Measurements from ENCODE around the gene CCNL2. TPM values are rescaled to one million over a fixed set of nuclear protein-coding genes. Genes with fewer than 3 reads are reported as not detected.

The CCNL2 gene
- total RNA-seq, 1 experiment from 2014 or later = 196 TPM

DNA sequence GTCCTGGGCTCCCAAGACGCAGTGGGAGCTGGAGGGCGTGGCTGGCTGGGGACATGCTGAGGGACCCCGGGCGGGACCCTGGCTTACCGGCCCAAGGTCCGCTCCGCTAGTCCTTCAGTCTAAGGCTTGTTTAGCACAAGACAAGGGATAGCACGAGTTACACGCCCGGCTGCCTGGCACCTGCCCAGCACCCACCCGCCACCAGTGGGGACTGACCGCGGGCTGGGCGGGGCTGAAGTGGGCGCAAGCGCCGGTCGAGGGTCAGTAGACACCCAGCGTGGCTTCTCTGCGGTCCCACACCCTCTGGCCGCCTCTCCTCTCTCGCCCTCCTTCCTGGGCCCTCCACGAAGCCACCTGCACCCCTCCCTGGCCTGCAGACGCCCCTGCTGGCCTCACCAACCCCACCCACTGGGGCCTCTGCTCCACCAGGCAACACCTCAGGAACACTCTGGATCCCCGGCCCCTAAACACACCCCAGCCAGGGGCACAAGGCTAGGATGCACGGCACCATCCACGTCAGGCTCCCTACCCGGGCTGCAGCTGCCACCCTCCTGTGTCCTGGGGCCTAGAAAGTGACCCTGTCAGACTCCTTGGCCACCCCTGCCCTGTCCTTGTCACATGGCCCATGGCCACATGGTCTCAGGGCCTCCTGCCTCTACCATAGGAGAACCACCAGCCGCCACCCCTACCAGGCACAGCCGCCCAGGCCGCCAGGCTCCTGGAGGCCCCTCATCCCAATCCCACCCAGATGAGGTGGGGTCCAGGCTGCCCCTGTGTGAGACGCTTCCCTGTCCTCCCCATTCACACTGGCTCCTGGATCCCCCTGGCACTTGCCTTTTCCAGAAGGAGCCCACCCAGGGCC is 62.0 kb downstream of the CCNL2 start:
- Histone ChIP-seq H3K4me3 (no peak overlapping the region), H3K27me3 (no peaks in the 10 kb centered on the region), H3K4me1 (no peaks in the 10 kb centered on the region; the same call in 1 of the 2 replicates), H3K36me3 (peaks cover 12% of the 10 kb centered on the region), H3K9me3 (replicated peaks) (no peaks in the 10 kb centered on the region), H3K27ac (no peak overlapping the region)
- no peak for DNase-seq

DNA sequence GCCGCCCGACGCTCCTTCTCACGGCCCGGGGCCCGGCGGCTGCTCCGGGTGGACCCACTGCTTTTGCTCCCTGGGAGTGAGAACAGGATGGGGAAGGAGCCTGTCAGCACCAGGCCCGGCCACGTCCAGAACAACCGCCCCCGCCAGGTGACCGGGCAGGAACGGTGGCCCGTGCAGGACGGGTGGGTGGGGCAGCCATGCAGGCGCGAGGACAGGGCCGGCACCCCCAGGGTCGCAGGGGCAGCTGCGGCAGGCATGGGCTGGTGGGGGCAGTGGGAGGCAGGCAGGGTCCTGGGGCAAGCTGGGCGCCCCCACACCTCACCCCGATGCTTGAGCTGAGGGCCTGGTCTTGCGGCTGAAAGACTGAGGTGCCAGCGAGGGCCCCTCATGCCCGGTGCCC is 62.7 kb downstream of the CCNL2 start:
- Histone ChIP-seq H3K4me3 (no peak overlapping the region), H3K27me3 (no peaks in the 10 kb centered on the region), H3K4me1 (peaks cover under 1% of the 10 kb centered on the region; the same call in 1 of the 2 replicates), H3K9me3 (replicated peaks) (no peaks in the 10 kb centered on the region), H3K36me3 (peaks cover 12% of the 10 kb centered on the region), H3K27ac (no peak overlapping the region)
- no peak for DNase-seq

DNA sequence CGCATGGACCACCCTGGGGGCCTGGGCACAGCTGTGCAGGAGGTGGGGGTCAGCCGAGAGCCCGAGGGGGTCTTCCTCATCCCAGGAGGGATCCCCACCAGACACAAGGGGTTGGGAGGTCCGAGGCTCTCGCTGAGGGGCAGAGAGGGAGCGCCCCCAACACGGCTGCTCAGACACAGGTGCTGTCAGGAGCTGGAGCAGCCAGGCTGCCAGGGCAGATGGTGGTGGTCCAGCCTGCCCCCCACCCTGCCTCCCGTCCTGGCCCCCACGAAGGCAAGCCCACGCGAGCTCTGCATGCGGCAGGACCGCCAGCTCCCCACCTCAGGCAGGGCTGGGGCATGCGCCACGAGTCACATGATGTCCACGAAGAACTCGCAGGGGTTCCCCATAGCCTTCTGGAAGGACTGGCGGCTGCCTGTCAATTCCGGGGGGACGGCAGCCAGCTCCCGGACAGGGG is 63.3 kb downstream of the CCNL2 start:
- Histone ChIP-seq H3K4me1 (peaks cover 7% of the 10 kb centered on the region; the same call in 1 of the 2 replicates), H3K9me3 (replicated peaks) (no peaks in the 10 kb centered on the region), H3K36me3 (peaks cover 7% of the 10 kb centered on the region), H3K27ac (no peak overlapping the region), H3K27me3 (no peaks in the 10 kb centered on the region), H3K4me3 (no peak overlapping the region)
- DNase-seq = no peak

Other genes starting within 250 kb of the CCNL2 start
- gene TTLL10, start 225.5 kb downstream of the CCNL2 start, total RNA-seq (2014; rRNA removed; shearing (Covaris generic)) = 0.42 and 0.73 TPM in 2 replicates
- 0.33 and 0.93 TPM in 2 replicates for gene TNFRSF18, start 192.7 kb downstream of the CCNL2 start, total RNA-seq (2014; rRNA removed; shearing (Covaris generic))
- 2.8 and 4.7 TPM in 2 replicates for gene TNFRSF4, start 185.2 kb downstream of the CCNL2 start, total RNA-seq (2014; rRNA removed; shearing (Covaris generic))
- gene SDF4, start 167.3 kb downstream of the CCNL2 start, total RNA-seq (2014; rRNA removed; shearing (Covaris generic)) = 86.7 and 87.1 TPM in 2 replicates
- gene B3GALT6, start 167.1 kb downstream of the CCNL2 start, total RNA-seq (2014; rRNA removed; shearing (Covaris generic)) = 32.4 and 33.4 TPM in 2 replicates
- 0.30 TPM in 1 of 2 replicates, not detected in the other for gene C1QTNF12, start 152.6 kb downstream of the CCNL2 start, total RNA-seq (2014; rRNA removed; shearing (Covaris generic))
- 109 and 115 TPM in 2 replicates for gene UBE2J2, start 125.5 kb downstream of the CCNL2 start, total RNA-seq (2014; rRNA removed; shearing (Covaris generic))
- gene SCNN1D, start 118.9 kb downstream of the CCNL2 start, total RNA-seq (2014; rRNA removed; shearing (Covaris generic)) = 1.1 and 2.2 TPM in 2 replicates
- 18.7 and 27.4 TPM in 2 replicates for gene ACAP3, start 91.4 kb downstream of the CCNL2 start, total RNA-seq (2014; rRNA removed; shearing (Covaris generic))
- 23.9 and 25.3 TPM in 2 replicates for gene PUSL1, start 90.7 kb downstream of the CCNL2 start, total RNA-seq (2014; rRNA removed; shearing (Covaris generic))
- gene INTS11, start 74.7 kb downstream of the CCNL2 start, total RNA-seq (2014; rRNA removed; shearing (Covaris generic)) = 66.0 and 78.7 TPM in 2 replicates
- gene CPTP, start 74.5 kb downstream of the CCNL2 start, total RNA-seq (2014; rRNA removed; shearing (Covaris generic)) = 22.1 and 22.3 TPM in 2 replicates
- gene TAS1R3, start 68.1 kb downstream of the CCNL2 start, total RNA-seq (2014; rRNA removed; shearing (Covaris generic)) = 0.15 and 0.47 TPM in 2 replicates
- 45.8 and 52.5 TPM in 2 replicates for gene DVL1, start 49.9 kb downstream of the CCNL2 start, total RNA-seq (2014; rRNA removed; shearing (Covaris generic))
- 11.3 and 13.8 TPM in 2 replicates for gene MXRA8, start 40.8 kb downstream of the CCNL2 start, total RNA-seq (2014; rRNA removed; shearing (Covaris generic))
- 177 and 208 TPM in 2 replicates for gene AURKAIP1, start 24.1 kb downstream of the CCNL2 start, total RNA-seq (2014; rRNA removed; shearing (Covaris generic))
- gene MRPL20, start 8.0 kb upstream of the CCNL2 start, total RNA-seq (2014; rRNA removed; shearing (Covaris generic)) = 229 and 236 TPM in 2 replicates
- 6.1 and 6.2 TPM in 2 replicates for gene ANKRD65, start 21.9 kb upstream of the CCNL2 start, total RNA-seq (2014; rRNA removed; shearing (Covaris generic))
- 0.58 and 3.3 TPM in 2 replicates for gene VWA1, start 36.4 kb upstream of the CCNL2 start, total RNA-seq (2014; rRNA removed; shearing (Covaris generic))
- gene ATAD3C, start 50.4 kb upstream of the CCNL2 start, total RNA-seq (2014; rRNA removed; shearing (Covaris generic)) = 0.20 TPM in 1 of 2 replicates, not detected in the other
- 53.1 and 55.5 TPM in 2 replicates for gene ATAD3B, start 72.4 kb upstream of the CCNL2 start, total RNA-seq (2014; rRNA removed; shearing (Covaris generic))
- gene ATAD3A, start 112.8 kb upstream of the CCNL2 start, total RNA-seq (2014; rRNA removed; shearing (Covaris generic)) = 72.6 and 74.7 TPM in 2 replicates
- gene TMEM240, start 141.3 kb upstream of the CCNL2 start, total RNA-seq (2014; rRNA removed; shearing (Covaris generic)) = 1.5 and 1.9 TPM in 2 replicates
- gene SSU72, start 175.5 kb upstream of the CCNL2 start, total RNA-seq (2014; rRNA removed; shearing (Covaris generic)) = 258 and 267 TPM in 2 replicates
- 1.5 and 1.9 TPM in 2 replicates for gene FNDC10, start 200.8 kb upstream of the CCNL2 start, total RNA-seq (2014; rRNA removed; shearing (Covaris generic))
- gene MIB2, start 216.2 kb upstream of the CCNL2 start, total RNA-seq (2014; rRNA removed; shearing (Covaris generic)) = 37.2 and 49.6 TPM in 2 replicates
- 0.81 and 2.7 TPM in 2 replicates for gene MMP23B, start 232.8 kb upstream of the CCNL2 start, total RNA-seq (2014; rRNA removed; shearing (Covaris generic))

Data from SJCRH30 (cell line).